DND-41 (cell line): ENCODE results near the gene TAF4.

ENCODE experiments used
- ATAC-seq: fragments of 200-7000 bp; cut with Tn5 transposase; 3 replicates; pipeline ENCODE4 v1.9.1; 2021; ENCODE audit warnings: low read depth; ENCODE audit not compliant: insufficient read depth
- DNase-seq: peaks from one replicate; pipeline ENCODE4 v3.0.0-alpha.2; 2020
- H2AFZ ChIP-seq: 2 replicates; pipeline ENCODE4 v1.6.0; 2012; ENCODE audit warnings: low read depth, low read length
- H3K27ac ChIP-seq: 2 replicates; pipeline ENCODE4 v1.5.1; 2012; ENCODE audit warnings: low read length, inconsistent platforms
- H3K27me3 ChIP-seq: fragments of 200-600 bp; sonication (generic); 2 replicates; pipeline ENCODE4 v1.6.0; 2012; ENCODE audit warnings: low read length, mild to moderate bottlenecking, inconsistent platforms; ENCODE audit not compliant: insufficient read depth, poor library complexity
- H3K36me3 ChIP-seq: 2 replicates; pipeline ENCODE4 v1.5.1; 2012; ENCODE audit warnings: low read length, inconsistent platforms; ENCODE audit not compliant: insufficient read depth
- H3K4me1 ChIP-seq: 2 replicates; pipeline ENCODE4 v1.5.1; 2012; ENCODE audit warnings: mild to moderate bottlenecking, low read length; ENCODE audit not compliant: insufficient read depth
- H3K4me2 ChIP-seq: 2 replicates; pipeline ENCODE4 v1.6.0; 2012; ENCODE audit warnings: mild to moderate bottlenecking, moderate library complexity, low read length, inconsistent platforms; ENCODE audit not compliant: insufficient read depth
- H3K4me3 ChIP-seq, 2 experiments: fragments of 200-600 bp in 1 of 2; shearing (Covaris generic) in 1 of 2; 2 replicates each; pipeline ENCODE4 v1.5.1; 2012 to 2016; ENCODE audit warnings: inconsistent platforms in 2 of 2, low read length in 2 of 2, mild to moderate bottlenecking in 2 of 2, low read depth in 1 of 2, moderate library complexity in 1 of 2
- H3K79me2 ChIP-seq: 2 replicates; pipeline ENCODE4 v1.6.0; 2012; ENCODE audit warnings: low read length, inconsistent platforms; ENCODE audit not compliant: insufficient read depth
- H3K9ac ChIP-seq: 2 replicates; pipeline ENCODE4 v1.6.0; 2012; ENCODE audit warnings: low read depth, mild to moderate bottlenecking, inconsistent platforms, low read length, moderate library complexity
- H3K9me3 ChIP-seq: 2 replicates; pipeline ENCODE4 v1.5.1; 2012; ENCODE audit warnings: low read length, moderate library complexity, mild to moderate bottlenecking, inconsistent platforms; ENCODE audit not compliant: insufficient read depth, severe bottlenecking
- H4K20me1 ChIP-seq: 2 replicates; pipeline ENCODE4 v1.6.0; 2012; ENCODE audit warnings: low read length; ENCODE audit not compliant: insufficient read depth
- EZH2 ChIP-seq: IDR thresholded peaks from 3 replicates; pipeline ENCODE4 v1.6.1; 2012; ENCODE audit warnings: borderline replicate concordance, low read depth, mild to moderate bottlenecking, moderate library complexity, low read length, inconsistent platforms; ENCODE audit not compliant: severe bottlenecking
- TF ChIP-seq, protein P1 (sequence below): IDR thresholded peaks from 2 replicates; pipeline ENCODE4 v1.5.1; 2012; ENCODE audit warnings: borderline replicate concordance, low read length, moderate library complexity, mild to moderate bottlenecking; ENCODE audit not compliant: poor library complexity, severe bottlenecking; ENCODE audit errors: extremely low read depth

Gene TAF4

DNA sequence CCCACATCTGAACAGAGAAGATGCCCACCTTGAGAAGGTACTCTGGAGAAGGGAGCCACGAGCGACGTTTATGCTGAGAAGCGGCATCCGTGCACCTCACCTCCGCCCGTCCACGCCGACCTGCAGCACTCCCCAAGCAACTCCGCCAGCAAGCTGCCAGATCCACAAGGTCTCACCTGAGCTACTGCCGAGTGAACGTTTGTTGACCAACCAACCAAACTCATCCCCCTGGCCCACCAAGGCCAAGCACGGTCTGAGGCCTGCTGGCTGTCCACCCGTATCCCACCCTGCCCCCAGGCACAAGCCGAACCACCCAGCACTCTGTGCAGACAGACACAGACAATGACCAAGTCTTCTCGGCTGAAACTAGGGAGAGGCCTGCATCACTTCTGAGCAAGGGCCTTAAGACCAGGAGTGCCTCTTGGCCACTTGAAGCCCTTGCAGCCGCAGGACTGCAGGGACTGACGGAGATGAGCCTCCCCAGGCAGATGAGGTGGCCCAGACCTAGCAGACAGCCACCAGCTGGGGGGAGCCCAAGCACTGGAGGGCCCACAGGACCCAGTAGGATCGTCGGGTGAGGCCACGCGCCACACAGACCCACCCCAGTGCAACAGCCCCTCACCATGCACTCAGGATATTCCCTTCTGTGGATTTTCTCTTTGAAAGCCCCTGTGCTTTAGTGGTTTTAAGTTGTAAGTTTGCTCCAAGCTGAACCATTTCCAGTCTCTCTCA lies 12.1 kb downstream of the TAF4 start:
- no peaks in the 10 kb centered on the region for H3K4me1 ChIP-seq
- H3K4me2 ChIP-seq, result no peak overlapping the region
- no peaks in the 10 kb centered on the region for H3K9me3 ChIP-seq
- TF ChIP-seq, protein P1, sequence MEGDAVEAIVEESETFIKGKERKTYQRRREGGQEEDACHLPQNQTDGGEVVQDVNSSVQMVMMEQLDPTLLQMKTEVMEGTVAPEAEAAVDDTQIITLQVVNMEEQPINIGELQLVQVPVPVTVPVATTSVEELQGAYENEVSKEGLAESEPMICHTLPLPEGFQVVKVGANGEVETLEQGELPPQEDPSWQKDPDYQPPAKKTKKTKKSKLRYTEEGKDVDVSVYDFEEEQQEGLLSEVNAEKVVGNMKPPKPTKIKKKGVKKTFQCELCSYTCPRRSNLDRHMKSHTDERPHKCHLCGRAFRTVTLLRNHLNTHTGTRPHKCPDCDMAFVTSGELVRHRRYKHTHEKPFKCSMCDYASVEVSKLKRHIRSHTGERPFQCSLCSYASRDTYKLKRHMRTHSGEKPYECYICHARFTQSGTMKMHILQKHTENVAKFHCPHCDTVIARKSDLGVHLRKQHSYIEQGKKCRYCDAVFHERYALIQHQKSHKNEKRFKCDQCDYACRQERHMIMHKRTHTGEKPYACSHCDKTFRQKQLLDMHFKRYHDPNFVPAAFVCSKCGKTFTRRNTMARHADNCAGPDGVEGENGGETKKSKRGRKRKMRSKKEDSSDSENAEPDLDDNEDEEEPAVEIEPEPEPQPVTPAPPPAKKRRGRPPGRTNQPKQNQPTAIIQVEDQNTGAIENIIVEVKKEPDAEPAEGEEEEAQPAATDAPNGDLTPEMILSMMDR, result no peak
- TF ChIP-seq EZH2, result no peak
- H3K36me3 ChIP-seq, result peaks cover 14% of the 10 kb centered on the region
- ATAC-seq, result no peak
- no peak overlapping the region for H3K27ac ChIP-seq
- no peaks in the 10 kb centered on the region for H3K27me3 ChIP-seq
- peaks cover 88% of the 10 kb centered on the region for H4K20me1 ChIP-seq
- no peak overlapping the region for H2AFZ ChIP-seq
- no peak overlapping the region for H3K9ac ChIP-seq
- no peak overlapping the region for H3K4me3 ChIP-seq
- peaks cover 89% of the 10 kb centered on the region for H3K79me2 ChIP-seq
- DNase-seq, result no peak

DNA sequence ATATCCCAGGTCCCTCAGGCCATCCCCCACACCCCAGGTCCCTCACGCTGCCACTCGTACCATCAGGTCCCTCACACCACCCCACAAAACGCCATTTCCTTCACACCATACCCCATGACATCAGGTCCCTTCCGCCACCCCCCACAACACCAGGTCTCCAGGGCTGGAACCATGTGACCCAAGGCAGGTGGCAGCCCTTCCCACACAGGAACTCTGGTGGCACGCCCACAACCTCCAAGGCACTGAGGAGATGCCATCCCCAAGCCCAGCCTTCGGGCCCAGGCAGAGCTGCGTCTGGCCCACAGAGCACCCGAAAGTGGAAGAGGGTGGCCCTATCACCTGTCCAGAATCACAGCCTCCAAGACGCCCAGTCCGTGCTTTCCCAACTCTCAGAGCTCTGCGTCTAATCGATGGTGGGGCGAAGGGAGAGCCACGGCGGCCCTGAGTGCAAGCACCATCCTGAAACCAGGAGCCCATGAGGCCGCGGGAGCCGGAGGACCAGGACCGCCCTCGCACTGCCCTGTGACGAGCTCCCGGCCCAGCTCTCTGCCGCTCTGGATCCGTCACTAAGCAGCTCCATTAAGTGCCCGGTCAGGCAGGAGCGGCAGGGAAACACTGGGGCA lies 12.7 kb downstream of the TAF4 start:
- Histone ChIP-seq H4K20me1 (peaks cover 95% of the 10 kb centered on the region), H3K4me1 (no peaks in the 10 kb centered on the region), H3K9me3 (no peaks in the 10 kb centered on the region), H3K36me3 (peaks cover 14% of the 10 kb centered on the region), H3K9ac (no peak overlapping the region), H3K27me3 (no peaks in the 10 kb centered on the region), H3K27ac (no peak overlapping the region), H3K4me2 (no peak overlapping the region), H3K79me2 (peaks cover 96% of the 10 kb centered on the region), H2AFZ (no peak overlapping the region), H3K4me3 (no peak overlapping the region)
- ATAC-seq (no peak), DNase-seq (no peak)
- no peak for TF ChIP-seq EZH2
- TF ChIP-seq, protein P1, result no peak

DNA sequence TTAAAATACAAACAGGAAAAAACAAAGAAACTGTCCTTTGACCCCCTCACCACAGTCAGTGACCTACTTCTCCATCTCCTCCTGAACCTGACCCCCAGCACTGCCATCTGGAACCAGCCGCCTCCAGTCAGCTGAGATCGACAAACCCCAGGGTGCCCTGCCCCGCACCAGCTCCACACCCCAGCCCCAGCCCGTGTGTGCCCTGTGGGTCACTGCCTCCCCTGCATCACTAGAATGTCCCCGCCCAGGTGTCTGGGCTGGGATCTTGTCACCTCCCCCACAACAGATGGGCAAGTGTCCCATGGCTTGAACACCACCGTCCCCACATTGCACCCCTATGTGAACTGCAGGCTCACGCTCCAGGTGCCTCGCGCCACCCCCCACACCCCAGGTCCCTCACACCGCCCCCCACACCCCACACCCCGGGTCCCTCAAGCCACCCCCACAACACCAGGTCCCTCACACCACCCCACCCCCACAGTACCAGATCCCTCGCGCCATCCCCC lies 13.3 kb downstream of the TAF4 start:
- H2AFZ ChIP-seq, result no peak overlapping the region
- H3K4me1 ChIP-seq, result no peaks in the 10 kb centered on the region
- peaks cover 14% of the 10 kb centered on the region for H3K36me3 ChIP-seq
- no peak overlapping the region for H3K4me3 ChIP-seq
- no peak overlapping the region for H3K27ac ChIP-seq
- no peak for TF ChIP-seq EZH2
- TF ChIP-seq, protein P1, result no peak
- H3K79me2 ChIP-seq, result peaks cover 100% of the 10 kb centered on the region
- no peak overlapping the region for H3K4me2 ChIP-seq
- DNase-seq, result no peak
- ATAC-seq, result no peak
- no peaks in the 10 kb centered on the region for H3K27me3 ChIP-seq
- no peak overlapping the region for H3K9ac ChIP-seq
- H4K20me1 ChIP-seq, result peaks cover 99% of the 10 kb centered on the region
- H3K9me3 ChIP-seq, result no peaks in the 10 kb centered on the region
